Naive thymus-derived CD8-positive, alpha-beta T cell (primary cell): Measurements from ENCODE around the gene TNK2. TPM values are rescaled to one million over a fixed set of nuclear protein-coding genes. Genes with fewer than 3 reads are reported as not detected.
"Not testable (repeated sequence)": the region's sequence is repeated elsewhere in the genome, so short reads cannot be mapped to it uniquely, and the experiment has no call there.

ENCODE experiments used
- ATAC-seq, 2 donors: fragments of 150-1000 bp; cut with Tn5 transposase in 1 of 2; sonication (Bioruptor Pico), chemical (Tn5 transposase) in 1 of 2; 1 replicate in 1 of 2; 2 replicates in 1 of 2; pipeline ENCODE4 v1.10.0; 2021; ENCODE audit warnings: mild to moderate bottlenecking in 2 of 2, moderate library complexity in 2 of 2
- POLR2A ChIA-PET: fragments of 350-600 bp; sonication (Branson Sonifier 250); formaldehyde crosslinking; loops from one replicate; lab custom pipeline; 2021; ENCODE audit warnings: antibody characterized with exemption; lab: Charles Lee
- DNase-seq, 10 donors: peaks; one replicate each; pipeline versions ENCODE4 v3.0.0 to v3.0.0-alpha.2; 2020 to 2022
- H3K27ac Mint-ChIP-seq, 10 donors: one replicate each; pipeline ENCODE4 v1.8.0; 2020 to 2022; ENCODE audit warnings: mild to moderate bottlenecking in 10 of 10, mixed read lengths in 10 of 10, moderate library complexity in 4 of 10, inconsistent platforms in 1 of 10
- H3K27me3 Mint-ChIP-seq, 5 donors: one replicate each; pipeline ENCODE4 v1.8.0; 2021 to 2022; ENCODE audit warnings: mixed read lengths in 5 of 5
- H3K36me3 Mint-ChIP-seq, 3 donors: one replicate each; pipeline ENCODE4 v1.8.0; 2020 to 2022; ENCODE audit warnings: mixed read lengths in 3 of 3, mild to moderate bottlenecking in 2 of 3, inconsistent platforms in 1 of 3
- H3K4me1 Mint-ChIP-seq, 4 donors: one replicate each; pipeline ENCODE4 v1.8.0; 2021 to 2022; ENCODE audit warnings: mixed read lengths in 4 of 4
- H3K4me3 Mint-ChIP-seq, 10 donors: one replicate each; pipeline ENCODE4 v1.8.0; 2020 to 2022; ENCODE audit warnings: mild to moderate bottlenecking in 10 of 10, mixed read lengths in 10 of 10, moderate library complexity in 6 of 10, inconsistent platforms in 1 of 10
- H3K9me3 Mint-ChIP-seq, 9 donors: one replicate each; pipeline ENCODE4 v1.8.0; 2020 to 2022; ENCODE audit warnings: mixed read lengths in 9 of 9, mild to moderate bottlenecking in 3 of 9, inconsistent platforms in 1 of 9, moderate library complexity in 1 of 9
- polyA plus RNA-seq, 3 donors: library from polyadenylated mRNA; unstranded; fragments of 300-500 nt; fragmentation: Illumina TruSeq; gene quantifications; one replicate each; pipeline ENCODE4 v1.2.3, GENCODE V29; 2021
- total RNA-seq, 8 experiments: library from RNA in 2 of 8; stranded (reverse) in 2 of 8; gene quantifications; one replicate each; pipeline ENCODE4 v1.2.3 and lab custom pipeline; 2021 to 2026

TNK2 gene
- total and polyA plus RNA-seq, 5 experiments from 2014 or later, result 1.3 to 149 (median 2.5) TPM

DNA sequence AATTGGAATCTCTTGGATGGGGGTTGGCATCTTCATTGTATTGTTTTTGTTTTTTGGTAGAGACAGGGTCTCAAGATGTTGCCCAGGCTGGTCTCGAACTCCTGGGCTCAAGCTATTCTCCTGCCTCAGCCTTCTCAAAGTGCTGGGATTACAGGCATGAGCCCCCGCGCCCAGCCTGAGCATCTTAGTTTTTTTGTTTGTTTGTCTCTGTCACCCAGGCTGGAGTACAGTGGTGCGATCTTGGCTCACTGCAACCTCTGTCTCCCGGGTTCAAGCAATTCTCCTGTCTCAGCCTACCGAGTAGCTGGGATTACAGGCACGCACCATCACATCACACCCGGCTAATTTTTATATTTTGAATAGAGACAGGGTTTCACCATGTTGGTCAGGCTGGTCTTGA lies 5.8 kb upstream of the TNK2 start:
- POLR2A ChIA-PET, result interaction anchor here (0.7 to 6.1 kb wide), 3 partner anchors 19 to 40 kb away, joined by 4 to 53 read pairs (median 7); no protein-coding TSS in a partner anchor
- not testable (repeated sequence) for H3K4me3 Mint-ChIP-seq, H3K9me3 Mint-ChIP-seq, DNase-seq, H3K36me3 Mint-ChIP-seq, ATAC-seq
- H3K4me1 Mint-ChIP-seq, result peaks cover 8 to 17% (median 9%) of the 10 kb centered on the region in 4 donors
- peaks cover 1 to 10% (median 4%) of the 10 kb centered on the region in 5 donors for H3K27me3 Mint-ChIP-seq
- H3K27ac Mint-ChIP-seq, result peak overlapping the region in 1 of 10 donors; percentile 69

DNA sequence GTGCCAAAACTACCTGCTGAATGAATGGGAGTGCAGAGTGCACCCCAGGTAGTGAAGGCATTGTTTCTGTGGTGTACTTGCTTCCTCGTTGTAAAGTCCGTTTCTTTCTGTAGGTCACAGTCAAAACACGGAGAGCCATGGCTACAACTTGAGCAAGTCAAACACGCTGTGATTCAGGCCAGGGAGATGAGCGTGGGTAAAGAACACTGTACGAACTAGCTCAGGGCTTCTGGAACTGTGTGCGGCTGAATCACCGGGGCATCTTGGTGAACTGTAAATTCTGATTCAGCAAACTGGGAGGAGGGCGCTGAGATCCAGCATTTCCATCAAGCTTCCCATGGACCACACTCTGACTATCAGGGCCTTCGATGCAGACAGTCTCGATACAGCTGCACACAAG lies 5.0 kb upstream of the TNK2 start:
- Mint-ChIP-seq H3K27ac (no peak overlapping the region), H3K27me3 (peaks cover 1 to 10% (median 4%) of the 10 kb centered on the region in 5 donors), H3K4me1 (peaks cover 8 to 15% (median 10%) of the 10 kb centered on the region in 4 donors), H3K4me3 (no peak overlapping the region), H3K36me3 (no peaks in the 10 kb centered on the region), H3K9me3 (no peaks in the 10 kb centered on the region)
- POLR2A ChIA-PET, result interaction anchor here (6.1 kb wide), 1 partner anchor 18 kb away, joined by 53 read pairs; no protein-coding TSS in a partner anchor
- ATAC-seq, result no peak
- no peak for DNase-seq

DNA sequence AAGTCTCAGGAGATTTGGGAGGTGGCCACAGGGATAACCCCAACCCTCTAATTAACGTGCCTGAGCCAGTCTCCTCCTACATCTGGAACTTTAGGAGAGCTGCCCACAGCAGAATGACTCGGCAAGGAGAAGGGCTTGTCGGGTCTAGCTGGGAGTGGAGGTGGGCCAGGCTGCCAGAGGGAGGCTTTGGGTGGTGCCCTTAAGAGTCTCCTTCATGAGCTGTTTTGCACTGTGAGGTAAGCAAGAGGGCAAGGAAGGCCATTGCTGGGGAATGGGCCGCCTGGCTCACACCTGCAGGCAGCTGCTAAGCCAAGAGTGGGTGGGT lies 3.6 kb upstream of the TNK2 start:
- POLR2A ChIA-PET, result interaction anchor here (1.0 to 6.1 kb wide), 4 partner anchors 11 to 61 kb away, joined by 3 to 53 read pairs (median 6); no protein-coding TSS in a partner anchor
- Mint-ChIP-seq H3K9me3 (no peaks in the 10 kb centered on the region), H3K27ac (peak overlapping the region in 2 of 10 donors; percentile 29 to 69)

DNA sequence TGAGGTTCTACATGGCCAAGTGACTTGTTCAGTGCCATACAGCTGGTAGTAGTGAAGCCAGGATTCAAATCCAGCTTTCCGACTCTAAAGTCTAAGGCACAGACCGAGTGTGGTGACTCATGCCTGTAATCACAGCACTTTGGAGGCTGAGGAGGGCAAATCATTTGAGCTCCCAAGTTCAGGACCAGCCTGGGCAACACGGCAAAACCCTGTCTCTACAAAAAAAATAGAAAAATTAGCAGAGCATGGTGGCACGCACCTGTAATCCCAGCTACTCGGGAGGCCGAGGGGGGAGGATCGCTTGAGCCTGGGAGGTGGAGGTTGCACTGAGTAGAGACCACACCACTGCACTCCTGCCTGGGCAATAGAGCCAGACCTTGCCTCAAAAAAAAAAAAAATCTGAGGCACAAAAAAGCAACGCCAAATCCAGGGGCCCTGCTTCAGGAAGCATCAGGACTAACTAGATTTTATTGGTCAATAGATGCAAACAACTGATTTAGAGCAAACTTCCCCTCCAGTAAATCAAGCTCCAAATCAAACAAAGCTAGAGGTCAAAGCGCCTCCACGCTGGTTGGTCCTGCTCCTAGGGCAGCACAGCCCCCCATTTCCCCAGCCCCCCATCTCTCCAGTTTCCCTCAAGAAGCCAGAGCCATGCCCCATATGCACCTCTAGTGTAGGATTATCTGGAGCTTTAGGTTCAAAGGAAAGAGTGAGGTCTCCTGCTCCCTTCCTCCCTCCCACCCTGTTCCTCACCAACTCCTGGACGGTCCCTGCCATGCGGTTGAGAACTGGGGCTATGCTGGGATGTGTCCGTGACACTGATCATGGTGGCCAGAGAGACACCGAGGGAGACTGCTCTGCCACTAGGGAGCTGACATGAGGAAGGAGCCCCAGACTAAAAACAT lies 2.9 kb upstream of the TNK2 start:
- no peaks in the 10 kb centered on the region for H3K36me3 Mint-ChIP-seq
- ATAC-seq (no peak), DNase-seq (no peak)
- H3K27ac Mint-ChIP-seq, result peak overlapping the region in 4 of 10 donors; percentile 11 to 82 (median 21)
- H3K27me3 Mint-ChIP-seq, result peaks cover 0 to 2% (median 1%) of the 10 kb centered on the region in 5 donors
- peak overlapping the region in 3 of 10 donors; percentile 4 to 58 (median 50) for H3K4me3 Mint-ChIP-seq
- H3K4me1 Mint-ChIP-seq, result peaks cover 21 to 34% (median 27%) of the 10 kb centered on the region in 4 donors
- H3K9me3 Mint-ChIP-seq, result no peaks in the 10 kb centered on the region
- POLR2A ChIA-PET, result interaction anchor here (1.0 to 6.1 kb wide), 4 partner anchors 10 to 60 kb away, joined by 3 to 53 read pairs (median 6); no protein-coding TSS in a partner anchor

More for the DNA sequence above, 3.6 kb upstream of the TNK2 start:
- Mint-ChIP-seq H3K4me3 (peak overlapping the region in 1 of 10 donors; percentile 45), H3K4me1 (peaks cover 16 to 29% (median 21%) of the 10 kb centered on the region in 4 donors), H3K36me3 (no peaks in the 10 kb centered on the region), H3K27me3 (peaks cover 1 to 8% (median 4%) of the 10 kb centered on the region in 5 donors)
- no peak for ATAC-seq
- no peak for DNase-seq

DNA sequence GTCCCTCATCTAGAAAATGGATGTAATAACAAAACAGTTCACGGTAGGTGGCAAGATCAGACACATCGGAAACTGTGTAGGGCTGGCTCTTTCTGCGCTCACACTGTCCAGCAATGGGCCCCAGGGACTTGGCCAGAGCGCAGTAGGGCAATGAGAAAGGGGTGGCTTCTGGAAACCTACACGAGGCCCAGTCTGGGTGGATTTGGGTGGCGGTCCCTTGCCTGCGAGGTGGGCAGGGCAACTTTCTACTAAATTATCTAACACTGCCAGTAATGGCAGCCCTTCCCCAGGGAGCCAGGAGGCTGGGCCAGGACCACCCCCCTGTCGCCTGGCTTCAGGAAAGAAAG lies 2.1 kb upstream of the TNK2 start:
- H3K36me3 Mint-ChIP-seq, result no peaks in the 10 kb centered on the region
- H3K4me1 Mint-ChIP-seq, result peaks cover 25 to 42% (median 35%) of the 10 kb centered on the region in 4 donors
- peak overlapping the region; percentile 48 to 93 (median 74) for H3K4me3 Mint-ChIP-seq
- H3K27me3 Mint-ChIP-seq, result peaks cover 0 to 2% (median 0%) of the 10 kb centered on the region in 5 donors
- H3K9me3 Mint-ChIP-seq, result no peaks in the 10 kb centered on the region
- POLR2A ChIA-PET, result interaction anchor here (0.5 to 6.1 kb wide), 4 partner anchors 9 to 360 kb away, joined by 3 to 241 read pairs (median 28); no protein-coding TSS in a partner anchor
- peak overlapping the region in 6 of 10 donors; percentile 2 to 85 (median 51) for H3K27ac Mint-ChIP-seq
- ATAC-seq, result no peak
- no peak for DNase-seq

DNA sequence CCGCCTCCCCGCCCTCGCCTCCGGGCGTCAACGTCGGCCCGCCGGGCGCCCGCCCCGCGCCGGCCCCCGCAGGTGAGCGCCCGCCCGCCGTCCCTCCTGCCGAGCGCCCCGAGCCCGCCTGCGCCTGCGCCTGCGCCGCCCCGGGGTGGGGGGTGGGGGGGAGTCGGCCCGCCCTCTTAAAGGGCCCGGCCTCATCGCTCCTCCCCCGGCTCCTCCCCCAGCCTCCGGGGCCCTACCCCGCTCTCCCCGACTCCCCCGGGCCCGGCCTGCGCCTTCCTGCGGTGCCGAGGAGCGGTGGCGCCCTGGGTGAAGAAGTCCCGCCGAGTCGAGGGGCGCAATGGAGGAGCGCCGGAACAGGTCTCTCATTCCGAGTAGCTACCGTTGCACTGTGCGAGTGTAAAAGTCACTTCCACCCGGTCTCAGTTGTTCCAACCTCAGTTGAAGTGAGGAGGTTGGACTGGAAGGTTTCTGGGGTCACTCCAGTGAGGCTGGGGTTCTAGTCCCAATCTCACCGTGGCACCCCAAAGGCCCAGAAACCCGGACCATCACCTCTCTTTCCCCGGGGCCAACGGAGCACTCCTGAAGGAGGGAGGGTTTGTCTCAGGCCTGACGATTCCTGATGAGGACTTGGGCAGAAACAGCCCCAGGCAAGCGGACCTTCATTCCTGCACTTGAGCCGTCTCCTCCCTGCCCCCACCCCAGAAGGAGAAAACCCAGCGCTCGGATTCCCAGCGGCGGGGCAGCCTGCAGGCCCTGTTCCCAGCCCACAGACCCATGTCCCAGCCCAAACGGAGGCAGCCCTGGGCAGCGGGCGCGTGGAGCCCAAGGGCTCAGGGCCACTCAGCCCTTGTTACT lies 1.5 kb upstream of the TNK2 start:
- Mint-ChIP-seq H3K4me1 (peaks cover 25 to 45% (median 37%) of the 10 kb centered on the region in 4 donors), H3K9me3 (no peaks in the 10 kb centered on the region), H3K27ac (peak overlapping the region in 8 of 10 donors; percentile 13 to 86 (median 76)), H3K36me3 (no peaks in the 10 kb centered on the region), H3K4me3 (peak overlapping the region; percentile 61 to 93 (median 74)), H3K27me3 (no peaks in the 10 kb centered on the region)
- ATAC-seq (peak; percentile 55 to 58), DNase-seq (peak; percentile 79 to 94 (median 86))
- POLR2A ChIA-PET, result interaction anchor here (0.5 to 5.6 kb wide), 6 partner anchors 9 to 360 kb away, joined by 3 to 241 read pairs (median 4); no protein-coding TSS in a partner anchor

DNA sequence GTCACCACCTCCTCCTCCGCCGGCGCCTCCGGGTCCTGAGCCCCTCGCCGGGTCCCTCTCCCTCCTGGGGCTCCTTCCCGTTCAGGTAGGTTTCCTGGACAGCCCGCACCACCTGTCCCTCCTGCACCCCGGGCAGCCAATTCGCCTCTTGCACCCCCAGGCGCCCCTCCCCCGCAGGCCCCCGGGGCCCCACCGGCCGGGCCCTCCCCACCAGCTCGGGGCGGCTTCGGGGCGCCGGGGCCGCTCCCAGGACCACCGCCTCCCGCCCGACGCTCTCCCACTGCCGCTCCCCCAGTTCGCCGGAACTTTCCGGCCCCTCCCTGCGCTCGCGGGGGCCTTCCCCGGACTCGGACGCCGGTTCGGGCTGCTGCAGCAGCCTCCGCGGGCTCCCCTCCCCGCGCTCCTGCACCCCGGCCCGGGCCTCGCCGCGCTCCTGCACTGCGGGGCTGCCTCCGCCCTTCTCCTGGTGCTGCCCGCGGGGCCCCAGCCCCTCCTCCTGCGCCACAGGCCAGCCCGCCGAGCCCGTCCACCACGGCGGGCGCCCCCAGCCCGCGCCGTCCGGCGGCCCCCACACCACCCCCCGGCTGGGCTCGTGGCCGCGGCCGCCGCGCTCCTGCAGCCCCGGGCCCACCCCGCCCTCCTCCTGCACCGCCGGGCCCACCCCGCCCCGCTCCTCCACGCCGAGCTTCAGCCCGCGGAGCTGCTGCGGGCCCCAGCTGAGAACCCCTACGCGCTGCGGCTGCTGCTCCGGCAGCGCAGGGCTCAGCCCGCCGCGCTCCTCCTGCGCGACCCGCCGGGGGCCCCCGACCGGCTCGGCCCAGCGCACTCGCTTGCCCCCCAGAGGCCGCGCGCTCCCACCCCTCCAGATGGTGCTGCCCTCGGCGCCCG lies 587 bp upstream of the TNK2 start:
- no peaks in the 10 kb centered on the region for H3K27me3 Mint-ChIP-seq
- H3K9me3 Mint-ChIP-seq, result no peaks in the 10 kb centered on the region
- ATAC-seq (peak; percentile 22 to 41), DNase-seq (peak in 4 of 10 donors; percentile 29 to 40 (median 32))
- H3K4me1 Mint-ChIP-seq, result peaks cover 25 to 46% (median 42%) of the 10 kb centered on the region in 4 donors
- POLR2A ChIA-PET, result interaction anchor here (0.6 to 5.6 kb wide), 8 partner anchors 9 to 366 kb away, joined by 3 to 241 read pairs (median 6); partner anchors contain the start of gene PPP1R2
- H3K27ac Mint-ChIP-seq, result peak overlapping the region; percentile 97 to 100 (median 100)
- peak overlapping the region; percentile 84 to 98 (median 96) for H3K4me3 Mint-ChIP-seq
- H3K36me3 Mint-ChIP-seq, result no peaks in the 10 kb centered on the region

DNA sequence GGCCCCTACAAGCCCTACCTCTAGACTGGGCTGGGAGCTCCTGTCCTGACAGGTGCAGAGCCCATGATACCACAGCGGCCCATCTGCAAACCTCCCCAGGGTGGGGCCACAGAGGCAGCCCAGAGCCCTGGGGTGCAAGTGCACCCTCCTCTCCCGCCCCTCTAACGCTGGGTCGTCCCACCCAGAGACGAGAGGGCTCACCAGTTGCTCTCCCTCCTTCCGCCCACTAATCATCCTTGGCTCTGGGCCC lies 742 bp downstream of the TNK2 start:
- Mint-ChIP-seq H3K4me3 (peak overlapping the region; percentile 84 to 98 (median 96)), H3K36me3 (no peaks in the 10 kb centered on the region), H3K9me3 (no peaks in the 10 kb centered on the region), H3K27me3 (no peaks in the 10 kb centered on the region), H3K27ac (peak overlapping the region; percentile 97 to 100 (median 100)), H3K4me1 (peaks cover 28 to 57% (median 53%) of the 10 kb centered on the region in 4 donors)
- POLR2A ChIA-PET, result interaction anchor here (0.7 to 5.6 kb wide), 8 partner anchors 12 to 636 kb away, joined by 3 to 241 read pairs (median 4); partner anchors contain the start of gene PPP1R2
- DNase-seq (peak in 3 of 10 donors; percentile 44 to 48 (median 44)), ATAC-seq (peak in 1 of 2 donors; percentile 4)

DNA sequence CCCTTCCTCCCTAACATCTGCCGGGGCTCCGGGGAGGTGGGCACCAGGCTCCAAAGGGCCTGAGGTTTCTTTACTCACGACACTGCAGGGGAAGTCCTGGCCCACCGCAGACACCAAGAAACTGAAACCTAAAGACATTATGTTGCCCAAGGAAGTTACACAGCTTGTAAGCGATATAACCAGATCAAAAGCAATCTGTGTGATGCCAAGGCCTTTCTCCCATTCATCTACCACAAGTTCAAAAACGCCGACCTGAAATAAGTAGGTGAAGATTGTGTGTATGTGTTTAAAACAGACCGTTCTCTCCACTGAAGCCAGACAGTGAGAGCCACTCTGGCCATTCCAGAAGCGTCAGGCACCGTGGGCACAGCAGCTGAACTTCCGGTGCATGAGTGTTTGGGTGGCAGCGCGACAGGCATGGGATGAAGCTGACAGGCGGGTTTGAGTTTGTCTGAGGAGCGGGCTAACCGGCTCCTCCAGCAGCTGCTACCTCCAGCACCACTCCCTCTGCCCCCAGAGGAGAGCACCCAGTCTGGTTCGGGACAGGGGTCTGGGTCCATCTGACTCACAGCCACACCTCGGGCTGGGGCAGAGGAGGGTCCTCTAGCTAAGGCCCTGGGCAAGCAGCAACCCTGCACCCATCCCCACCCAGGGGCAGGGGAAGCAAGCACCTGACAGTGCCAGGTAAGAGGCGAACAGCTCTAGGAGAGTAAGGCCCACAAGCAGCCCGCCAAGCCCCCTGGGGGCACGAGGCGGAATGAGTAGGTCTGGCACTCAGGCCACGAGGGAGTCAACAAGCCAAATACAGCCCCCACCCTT lies 1.3 kb downstream of the TNK2 start:
- ATAC-seq, result peak; percentile 59 to 73
- Mint-ChIP-seq H3K9me3 (no peaks in the 10 kb centered on the region), H3K27ac (peak overlapping the region; percentile 97 to 100 (median 100)), H3K36me3 (no peaks in the 10 kb centered on the region), H3K4me3 (peak overlapping the region; percentile 84 to 98 (median 96)), H3K27me3 (no peaks in the 10 kb centered on the region), H3K4me1 (peaks cover 28 to 58% (median 55%) of the 10 kb centered on the region in 4 donors)
- POLR2A ChIA-PET, result interaction anchor here (0.7 to 5.6 kb wide), 8 partner anchors 12 to 636 kb away, joined by 3 to 241 read pairs (median 4); partner anchors contain the start of gene PPP1R2
- peak; percentile 46 to 89 (median 78) for DNase-seq

DNA sequence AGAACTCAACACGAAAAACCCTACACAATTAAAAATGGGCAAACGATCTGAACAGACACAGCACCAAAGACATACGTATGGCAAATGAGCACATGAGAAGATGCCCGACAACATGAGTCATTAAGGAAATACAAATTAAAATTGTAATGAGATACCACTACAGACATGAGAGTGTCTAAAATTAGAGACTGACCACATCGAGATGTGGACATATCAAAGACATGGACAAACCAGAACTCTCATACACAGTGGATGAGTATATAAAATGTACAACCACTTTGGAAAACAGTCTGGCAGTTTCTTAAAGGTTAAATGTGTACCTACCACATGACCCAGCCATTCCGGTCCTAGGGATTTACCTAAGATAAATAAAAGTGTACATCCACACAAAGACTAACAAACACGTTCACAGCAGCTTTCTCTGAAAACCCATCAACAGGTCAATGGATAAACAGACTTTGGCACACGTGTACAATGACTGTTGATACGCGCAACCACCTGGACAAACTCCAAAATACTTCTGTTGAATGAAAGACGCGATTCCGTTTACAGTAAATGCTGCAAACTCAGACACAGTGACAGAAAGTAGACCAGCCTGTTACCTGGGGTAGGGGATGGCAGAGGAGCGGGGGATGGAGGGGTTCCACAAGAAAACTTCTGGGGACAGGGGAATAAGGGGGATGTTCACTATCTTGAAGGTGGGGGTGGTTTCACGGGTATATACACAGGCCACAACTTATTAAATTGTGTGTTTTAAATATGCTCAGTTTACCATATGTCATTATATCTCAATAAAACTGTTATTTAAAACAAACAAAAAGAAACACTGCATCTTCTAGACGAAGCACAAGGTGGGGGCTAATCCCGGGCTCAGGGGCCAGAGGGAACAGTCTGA lies 2.1 kb downstream of the TNK2 start:
- H3K36me3 Mint-ChIP-seq, result peaks cover 0 to 2% (median 0%) of the 10 kb centered on the region in 3 donors
- POLR2A ChIA-PET, result interaction anchor here (1.9 to 5.6 kb wide), 2 partner anchors 11 to 356 kb away, joined by 6 to 241 read pairs; no protein-coding TSS in a partner anchor

More for the DNA sequence above, 2.1 kb downstream of the TNK2 start:
- DNase-seq (no peak), ATAC-seq (peak in 1 of 2 donors; percentile 1)
- H3K4me1 Mint-ChIP-seq, result peaks cover 35 to 66% (median 61%) of the 10 kb centered on the region in 4 donors
- peak overlapping the region; percentile 84 to 98 (median 96) for H3K4me3 Mint-ChIP-seq
- H3K27me3 Mint-ChIP-seq, result no peaks in the 10 kb centered on the region
- H3K9me3 Mint-ChIP-seq, result no peaks in the 10 kb centered on the region
- peak overlapping the region; percentile 97 to 100 (median 100) for H3K27ac Mint-ChIP-seq
